ENCODE data around the gene MBP. TPM values are rescaled to one million over a fixed set of nuclear protein-coding genes. Genes with fewer than 3 reads are reported as not detected.

Gene MBP
- total and polyA plus RNA-seq, 10 of the 15 experiments (the other 5 are each of a cell fraction or from before 2014, with no cell fraction given), result 12.2 to 67.8 (median 42.1) TPM

DNA sequence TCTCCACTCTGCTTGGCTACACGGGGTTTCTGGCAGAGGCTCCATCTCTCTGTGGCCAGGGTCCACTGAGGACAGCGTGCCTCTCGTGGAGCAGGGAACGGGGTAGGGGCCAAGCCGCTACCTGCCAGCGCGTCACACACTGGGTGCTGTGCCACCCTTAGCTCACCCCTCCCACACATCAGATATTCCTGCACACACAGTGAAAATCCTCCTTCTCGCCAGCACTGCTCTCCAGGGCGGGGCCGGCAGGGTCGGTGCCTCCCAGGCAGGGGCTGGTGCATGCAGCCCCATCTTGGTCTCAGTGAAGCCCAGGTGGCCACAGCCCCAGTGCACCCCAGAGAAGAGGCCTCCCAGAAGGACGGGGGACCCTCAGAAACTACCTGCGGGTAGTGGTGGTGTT is 124.6 kb downstream of the MBP start:
- no peak; the same call in 2 of the 3 replicates for ATAC-seq
- H3K79me2 ChIP-seq (ENCODE audit: control insufficient read depth, insufficient read depth, low read length), result no peaks in the 10 kb centered on the region
- no peak overlapping the region for H3K9ac ChIP-seq (ENCODE audit: control insufficient read depth, insufficient read depth, low read length)
- POLR2A ChIA-PET, result no interaction called here
- H3K27ac ChIP-seq (ENCODE audit: control insufficient read depth, insufficient read depth), result no peak overlapping the region
- H3K36me3 ChIP-seq (ENCODE audit: control insufficient read depth in 2 of 2, insufficient read depth in 2 of 2, low read length in 1 of 2), result peaks cover 0 to 4% of the 10 kb centered on the region in 2 experiments; a peak in 2 of 4 replicates
- no peaks in the 10 kb centered on the region for H3K4me1 ChIP-seq (ENCODE audit: control insufficient read depth, insufficient read depth, low read length)
- in situ Hi-C loops (cut with MboI) (loop anchor here (10.0 kb wide), 1 partner anchor 647 kb away; no protein-coding TSS in a partner anchor), intact Hi-C loops (cut with micrococcal nuclease; ENCODE audit: unreplicated experiment) (no loop called here)
- no peak for FAIRE-seq
- RAD21 ChIA-PET (ENCODE audit: unreplicated experiment), result no interaction called here
- BruUV-seq (replicated peaks), result no TSS peak
- H3K4me3 ChIP-seq, result no peak overlapping the region
- H2AFZ ChIP-seq (ENCODE audit: control insufficient read depth, low read depth, low read length), result no peak overlapping the region
- H3K9me3 ChIP-seq (replicated peaks; ENCODE audit: control insufficient read depth, insufficient read depth, low read length), result no peaks in the 10 kb centered on the region
- 95% methylated on average over 13 of the region's 13 CpGs for WGBS (ENCODE audit: insufficient coverage, insufficient replicate concordance, low lambda C conversion rate, missing lambda C conversion rate)
- CTCF ChIA-PET, result interaction anchor here (1.7 kb wide), 1 partner anchor 47 kb away, joined by 6 read pairs; no protein-coding TSS in a partner anchor
- no peaks in the 10 kb centered on the region for H4K20me1 ChIP-seq (ENCODE audit: control insufficient read depth, insufficient read depth)
- no peak for DNase-seq (ENCODE audit: low read depth, low spot score)
- SMC1A ChIA-PET (ENCODE audit: uncharacterized antibody, unreplicated experiment), result no interaction called here
- H3K27me3 ChIP-seq (replicated peaks in 1 of 2; ENCODE audit: control insufficient read depth in 2 of 2, insufficient read depth in 2 of 2, low read length in 1 of 2), result no peaks in the 10 kb centered on the region
- TF ChIP-seq CREB1 (IDR thresholded peaks at IDR 0.05; ENCODE audit: low read depth) (no peak), BMI1 (IDR thresholded peaks at IDR 0.05; ENCODE audit: borderline replicate concordance) (no peak), CREM (IDR thresholded peaks at IDR 0.05; ENCODE audit: low read depth) (no peak), EZH2 (IDR thresholded peaks at IDR 0.05; ENCODE audit: borderline replicate concordance, control insufficient read depth, low read depth, low read length) (no peak), MTA3 (IDR thresholded peaks at IDR 0.05; ENCODE audit: borderline replicate concordance, low read length) (no peak), NRF1 (conservative IDR thresholded peaks at IDR 0.05; ENCODE audit: low read depth, low read length) (no peak), PAX8 (IDR thresholded peaks at IDR 0.05) (no peak), NR2C1 (IDR thresholded peaks at IDR 0.05) (no peak), STAT3 (IDR thresholded peaks at IDR 0.05; ENCODE audit: low read depth, low read length) (no peak), MEF2A (IDR thresholded peaks at IDR 0.05; ENCODE audit: insufficient read depth, low read depth, low read length) (no peak), NFIC (IDR thresholded peaks at IDR 0.05; ENCODE audit: low read depth, low read length) (no peak), TCF12 (IDR thresholded peaks at IDR 0.05; ENCODE audit: low read depth, low read length) (no peak), RFX5 (IDR thresholded peaks at IDR 0.05; ENCODE audit: low read depth, low read length) (no peak), YY1 (IDR thresholded peaks at IDR 0.05; ENCODE audit: low read depth, low read length) (no peak), CHD1 (IDR thresholded peaks at IDR 0.05; ENCODE audit: low read depth, low read length) (no peak), JUND (IDR thresholded peaks at IDR 0.05; ENCODE audit: low read depth, low read length) (no peak)
- TF ChIP-seq, protein P1, sequence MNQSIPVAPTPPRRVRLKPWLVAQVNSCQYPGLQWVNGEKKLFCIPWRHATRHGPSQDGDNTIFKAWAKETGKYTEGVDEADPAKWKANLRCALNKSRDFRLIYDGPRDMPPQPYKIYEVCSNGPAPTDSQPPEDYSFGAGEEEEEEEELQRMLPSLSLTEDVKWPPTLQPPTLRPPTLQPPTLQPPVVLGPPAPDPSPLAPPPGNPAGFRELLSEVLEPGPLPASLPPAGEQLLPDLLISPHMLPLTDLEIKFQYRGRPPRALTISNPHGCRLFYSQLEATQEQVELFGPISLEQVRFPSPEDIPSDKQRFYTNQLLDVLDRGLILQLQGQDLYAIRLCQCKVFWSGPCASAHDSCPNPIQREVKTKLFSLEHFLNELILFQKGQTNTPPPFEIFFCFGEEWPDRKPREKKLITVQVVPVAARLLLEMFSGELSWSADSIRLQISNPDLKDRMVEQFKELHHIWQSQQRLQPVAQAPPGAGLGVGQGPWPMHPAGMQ (IDR thresholded peaks at IDR 0.05; ENCODE audit: borderline replicate concordance), result no peak
- TF ChIP-seq, protein P2, sequence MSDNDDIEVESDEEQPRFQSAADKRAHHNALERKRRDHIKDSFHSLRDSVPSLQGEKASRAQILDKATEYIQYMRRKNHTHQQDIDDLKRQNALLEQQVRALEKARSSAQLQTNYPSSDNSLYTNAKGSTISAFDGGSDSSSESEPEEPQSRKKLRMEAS (IDR thresholded peaks at IDR 0.05; ENCODE audit: low read depth, low read length), result no peak
- TF ChIP-seq, protein P3, sequence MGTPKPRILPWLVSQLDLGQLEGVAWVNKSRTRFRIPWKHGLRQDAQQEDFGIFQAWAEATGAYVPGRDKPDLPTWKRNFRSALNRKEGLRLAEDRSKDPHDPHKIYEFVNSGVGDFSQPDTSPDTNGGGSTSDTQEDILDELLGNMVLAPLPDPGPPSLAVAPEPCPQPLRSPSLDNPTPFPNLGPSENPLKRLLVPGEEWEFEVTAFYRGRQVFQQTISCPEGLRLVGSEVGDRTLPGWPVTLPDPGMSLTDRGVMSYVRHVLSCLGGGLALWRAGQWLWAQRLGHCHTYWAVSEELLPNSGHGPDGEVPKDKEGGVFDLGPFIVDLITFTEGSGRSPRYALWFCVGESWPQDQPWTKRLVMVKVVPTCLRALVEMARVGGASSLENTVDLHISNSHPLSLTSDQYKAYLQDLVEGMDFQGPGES (IDR thresholded peaks at IDR 0.05), result no peak
- H3K4me2 ChIP-seq (ENCODE audit: control insufficient read depth, insufficient read depth), result no peak overlapping the region

Measured in GM12878 (cell line).